ENCODE measurements around the gene TOP1.

Gene TOP1

GRCh38 chr20:41110930-41111577, 82.4 kb downstream of the TOP1 start:
- Histone ChIP-seq H3K27ac (ENCODE audit: low read length) (no peak overlapping the region), H3K9ac (ENCODE audit: low read depth, low read length) (no peak overlapping the region), H3K36me3 (ENCODE audit: insufficient read depth, low read length) (peaks cover 97% of the 10 kb centered on the region), H3K4me1 (ENCODE audit: insufficient read depth, low read length) (no peaks in the 10 kb centered on the region), H2AFZ (ENCODE audit: low read depth, low read length) (no peak overlapping the region), H4K20me1 (ENCODE audit: insufficient read depth, low read length) (peaks cover 9% of the 10 kb centered on the region; the same call in 1 of the 2 replicates), H3K4me3 (ENCODE audit: low read depth in 1 of 2, low read length in 2 of 2) (no peak overlapping the region), H3K4me2 (ENCODE audit: insufficient read depth, low read length) (no peak overlapping the region), H3K9me3 (ENCODE audit: insufficient read depth, low read length, severe bottlenecking) (no peaks in the 10 kb centered on the region), H3K79me2 (ENCODE audit: insufficient read depth, low read length) (no peaks in the 10 kb centered on the region), H3K27me3 (ENCODE audit: insufficient read depth, low read length, poor library complexity) (no peaks in the 10 kb centered on the region)
- DNase-seq (no peak), ATAC-seq (ENCODE audit: insufficient read depth, low read depth) (no peak)
- no peak for TF ChIP-seq CTCF (IDR thresholded peaks at IDR 0.05; ENCODE audit: borderline replicate concordance, extremely low read depth, low read length, poor library complexity, severe bottlenecking)
- no peak for TF ChIP-seq EZH2 (IDR thresholded peaks at IDR 0.05; ENCODE audit: borderline replicate concordance, low read depth, low read length, severe bottlenecking)

GRCh38 chr20:41111578-41111951, 82.9 kb downstream of the TOP1 start:
- H3K4me2 ChIP-seq (ENCODE audit: insufficient read depth, low read length), result no peak overlapping the region
- H3K9me3 ChIP-seq (ENCODE audit: insufficient read depth, low read length, severe bottlenecking), result no peaks in the 10 kb centered on the region
- DNase-seq (no peak), ATAC-seq (ENCODE audit: insufficient read depth, low read depth) (no peak)
- no peak overlapping the region for H3K9ac ChIP-seq (ENCODE audit: low read depth, low read length)
- no peak for TF ChIP-seq CTCF (IDR thresholded peaks at IDR 0.05; ENCODE audit: borderline replicate concordance, extremely low read depth, low read length, poor library complexity, severe bottlenecking)
- TF ChIP-seq EZH2 (IDR thresholded peaks at IDR 0.05; ENCODE audit: borderline replicate concordance, low read depth, low read length, severe bottlenecking), result no peak
- no peak overlapping the region for H3K4me3 ChIP-seq (ENCODE audit: low read depth in 1 of 2, low read length in 2 of 2)
- H3K27ac ChIP-seq (ENCODE audit: low read length), result no peak overlapping the region
- H3K36me3 ChIP-seq (ENCODE audit: insufficient read depth, low read length), result peaks cover 97% of the 10 kb centered on the region
- peaks cover 9% of the 10 kb centered on the region; the same call in 1 of the 2 replicates for H4K20me1 ChIP-seq (ENCODE audit: insufficient read depth, low read length)
- no peaks in the 10 kb centered on the region for H3K27me3 ChIP-seq (ENCODE audit: insufficient read depth, low read length, poor library complexity)
- no peaks in the 10 kb centered on the region for H3K79me2 ChIP-seq (ENCODE audit: insufficient read depth, low read length)
- no peaks in the 10 kb centered on the region for H3K4me1 ChIP-seq (ENCODE audit: insufficient read depth, low read length)
- H2AFZ ChIP-seq (ENCODE audit: low read depth, low read length), result no peak overlapping the region

GRCh38 chr20:41116282-41116956, 87.8 kb downstream of the TOP1 start:
- peaks cover 97% of the 10 kb centered on the region for H3K36me3 ChIP-seq (ENCODE audit: insufficient read depth, low read length)
- no peaks in the 10 kb centered on the region for H3K9me3 ChIP-seq (ENCODE audit: insufficient read depth, low read length, severe bottlenecking)
- H3K9ac ChIP-seq (ENCODE audit: low read depth, low read length), result no peak overlapping the region
- no peaks in the 10 kb centered on the region for H3K79me2 ChIP-seq (ENCODE audit: insufficient read depth, low read length)
- H2AFZ ChIP-seq (ENCODE audit: low read depth, low read length), result no peak overlapping the region
- DNase-seq (no peak), ATAC-seq (ENCODE audit: insufficient read depth, low read depth) (no peak)
- H3K27me3 ChIP-seq (ENCODE audit: insufficient read depth, low read length, poor library complexity), result no peaks in the 10 kb centered on the region
- no peaks in the 10 kb centered on the region for H3K4me1 ChIP-seq (ENCODE audit: insufficient read depth, low read length)
- no peak overlapping the region for H3K27ac ChIP-seq (ENCODE audit: low read length)
- no peak for TF ChIP-seq EZH2 (IDR thresholded peaks at IDR 0.05; ENCODE audit: borderline replicate concordance, low read depth, low read length, severe bottlenecking)
- TF ChIP-seq CTCF (IDR thresholded peaks at IDR 0.05; ENCODE audit: borderline replicate concordance, extremely low read depth, low read length, poor library complexity, severe bottlenecking), result no peak
- no peak overlapping the region for H3K4me2 ChIP-seq (ENCODE audit: insufficient read depth, low read length)
- no peak overlapping the region for H3K4me3 ChIP-seq (ENCODE audit: low read depth in 1 of 2, low read length in 2 of 2)
- peaks cover 7% of the 10 kb centered on the region; the same call in 1 of the 2 replicates for H4K20me1 ChIP-seq (ENCODE audit: insufficient read depth, low read length)
